Gastroesophageal sphincter (tissue), 4 donors: ENCODE data around the gene SCAANT1. TPM values are rescaled to one million over a fixed set of nuclear protein-coding genes. Genes with fewer than 3 reads are reported as not detected.
A peak's percentile ranks its signal among the peaks of the same experiment; 100 is the strongest.

ENCODE experiments used
- ATAC-seq: fragments of 150-250 bp; one replicate; pipeline ENCODE4 v1.9.1; 2016; ENCODE audit warnings: mild to moderate bottlenecking, moderate library complexity
- H3K27ac ChIP-seq, 4 donors: fragments of 200-600 bp; sonication (generic) in 3 of 4; 1 replicate in 3 of 4; 2 replicates in 1 of 4; pipeline ENCODE4 v1.5.1; 2016 to 2019
- H3K27me3 ChIP-seq: fragments of 200-600 bp; sonication (generic); one replicate; pipeline ENCODE4 v1.5.1; 2019
- H3K36me3 ChIP-seq, 2 donors: fragments of 200-600 bp; sonication (generic); one replicate each; pipeline ENCODE4 v1.5.1; 2019; ENCODE audit warnings: control low read depth in 1 of 2
- H3K4me1 ChIP-seq, 3 donors: fragments of 200-600 bp; sonication (generic); 1 replicate in 2 of 3; 2 replicates in 1 of 3; pipeline ENCODE4 v1.5.1; 2016 to 2019; ENCODE audit warnings: control low read depth in 2 of 3
- H3K4me3 ChIP-seq, 2 donors: fragments of 200-600 bp; sonication (generic); one replicate each; pipeline ENCODE4 v1.5.1; 2019; ENCODE audit warnings: mild to moderate bottlenecking in 1 of 2, moderate library complexity in 1 of 2
- H3K9me3 ChIP-seq, 3 donors: fragments of 200-600 bp; sonication (generic); one replicate each; pipeline ENCODE4 v1.5.1; 2017 to 2019; ENCODE audit warnings: control low read depth in 2 of 3
- CTCF ChIP-seq, 4 experiments: fragments of 200-600 bp in 2 of 4; fragments of 450-650 bp in 2 of 4; sonication (generic) in 1 of 4; IDR thresholded peaks; one replicate each; pipeline ENCODE4 v1.5.1; 2017 to 2019; ENCODE audit warnings: antibody characterized with exemption in 4 of 4, mild to moderate bottlenecking in 2 of 4, moderate library complexity in 2 of 4
- EP300 ChIP-seq: sonication (generic); formaldehyde crosslinking; IDR thresholded peaks from one replicate; pipeline ENCODE4 v1.6.1; 2017; ENCODE audit warnings: antibody characterized with exemption, mild to moderate bottlenecking
- POLR2A ChIP-seq, 2 donors: fragments of 450-650 bp; IDR thresholded peaks; one replicate each; pipeline ENCODE4 v1.6.1; 2017; ENCODE audit warnings: antibody characterized with exemption in 2 of 2, mild to moderate bottlenecking in 2 of 2, moderate library complexity in 1 of 2
- POLR2AphosphoS5 ChIP-seq: sonication (generic); formaldehyde crosslinking; IDR thresholded peaks from one replicate; pipeline ENCODE4 v1.6.1; 2017; ENCODE audit warnings: antibody characterized with exemption
- WGBS, 2 donors: methylation state at CpG; one replicate each; pipeline ENCODE4 v1.1.5; 2018; ENCODE audit warnings: low coverage in 1 of 2; 5-methylcytosine and 5-hydroxymethylcytosine counted together
- total RNA-seq, 4 donors: library from RNA; depleted of rRNA; stranded (reverse); fragments of >200 nt; gene quantifications; one replicate each; pipeline ENCODE4 v1.1.0, GENCODE V29; 2016

SCAANT1 gene
- total RNA-seq, 4 donors from 2014 or later = not detected

GRCh38 chr3:63942528-63942927, 30.3 kb upstream of the SCAANT1 start:
- Histone ChIP-seq H3K27ac (no peak overlapping the region), H3K4me3 (no peak overlapping the region), H3K27me3 (no peaks in the 10 kb centered on the region), H3K9me3 (no peaks in the 10 kb centered on the region), H3K4me1 (peaks cover 0 to 29% (median 0%) of the 10 kb centered on the region in 3 donors), H3K36me3 (peaks cover 0 to 6% of the 10 kb centered on the region in 2 donors)
- no peak for ATAC-seq
- no peak for TF ChIP-seq CTCF (IDR thresholded peaks at IDR 0.05)
- TF ChIP-seq EP300 = no peak
- no peak for TF ChIP-seq POLR2A (IDR thresholded peaks at IDR 0.05)
- TF ChIP-seq POLR2AphosphoS5 = no peak

GRCh38 chr3:63940389-63940757, 28.2 kb upstream of the SCAANT1 start:
- Histone ChIP-seq H3K9me3 (no peaks in the 10 kb centered on the region), H3K27me3 (no peaks in the 10 kb centered on the region), H3K36me3 (peaks cover 0 to 6% of the 10 kb centered on the region in 2 donors), H3K4me1 (peaks cover 0 to 28% (median 0%) of the 10 kb centered on the region in 3 donors), H3K4me3 (no peak overlapping the region), H3K27ac (no peak overlapping the region)
- 45 to 84% methylated on average over 4 of the region's 4 CpGs for WGBS, 2 donors
- TF ChIP-seq POLR2A (IDR thresholded peaks at IDR 0.05) = no peak
- no peak for TF ChIP-seq CTCF (IDR thresholded peaks at IDR 0.05)
- no peak for TF ChIP-seq POLR2AphosphoS5
- no peak for TF ChIP-seq EP300
- no peak for ATAC-seq

DNA sequence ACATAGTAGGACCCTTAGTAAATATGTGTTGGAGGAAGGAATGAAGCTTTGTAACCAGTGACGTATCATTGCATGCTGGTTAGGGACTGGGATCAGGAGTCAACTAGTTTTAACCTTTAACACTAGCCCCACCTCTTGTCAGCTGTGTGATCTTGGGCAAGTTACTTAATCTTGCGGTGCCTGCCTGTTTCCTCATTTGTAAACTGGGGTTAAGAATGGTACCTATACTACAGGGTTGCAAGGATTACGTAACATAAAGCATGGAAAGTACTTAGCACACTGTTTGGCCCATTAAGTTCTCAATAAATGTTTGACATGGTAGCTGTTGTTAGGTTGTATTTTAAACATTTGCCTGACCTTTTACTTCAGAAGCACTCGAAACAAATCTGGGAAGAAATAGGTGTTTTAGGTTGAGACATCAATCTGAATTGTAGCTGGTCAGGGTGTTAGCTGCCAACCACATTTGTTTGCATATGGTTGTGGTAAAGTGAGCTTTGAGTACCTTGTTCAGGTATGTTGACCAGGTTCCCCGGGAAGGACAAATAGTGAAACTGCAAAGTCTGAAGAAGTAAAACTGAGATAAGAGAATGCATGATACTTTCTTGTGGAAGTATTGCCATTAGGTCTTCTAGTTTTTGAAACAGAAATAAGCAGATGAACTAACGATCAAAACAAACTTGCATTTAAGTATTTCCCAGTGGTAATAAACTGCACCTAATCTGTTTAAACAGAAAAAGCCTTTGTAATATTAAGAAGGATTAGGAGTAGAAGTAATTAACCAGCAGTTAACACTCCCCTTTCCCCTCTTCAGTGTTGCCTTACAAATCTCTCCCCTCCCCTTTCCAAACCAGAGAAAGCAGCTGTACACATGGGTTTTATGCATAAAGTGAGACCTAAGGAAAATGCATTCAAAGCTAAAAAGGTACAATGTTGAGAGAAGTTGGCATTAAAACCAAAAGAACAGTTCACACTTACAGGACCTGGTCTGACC, 25.8 kb upstream of the SCAANT1 start:
- no peak for TF ChIP-seq POLR2A (IDR thresholded peaks at IDR 0.05)

DNA sequence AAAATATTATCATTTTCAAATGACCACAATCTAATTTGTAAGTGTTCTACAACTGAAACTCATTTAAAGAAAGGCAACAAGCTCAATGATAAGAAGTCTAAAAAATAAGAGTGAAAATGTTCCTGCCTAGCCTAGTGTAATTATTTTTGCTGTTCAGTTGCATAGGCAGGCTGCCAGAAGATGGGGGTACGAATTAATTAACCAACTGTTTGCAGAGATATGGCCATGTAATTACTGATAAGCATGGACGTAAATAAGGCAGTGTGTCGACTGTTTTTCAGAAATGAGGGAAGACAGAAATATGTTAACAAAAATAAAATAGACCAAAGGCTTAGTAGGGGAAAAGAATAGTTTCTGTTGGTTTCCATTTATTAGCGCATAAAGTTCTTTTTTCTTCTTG, 24.7 kb upstream of the SCAANT1 start:
- Histone ChIP-seq H3K27ac (no peak overlapping the region), H3K9me3 (no peaks in the 10 kb centered on the region), H3K4me3 (no peak overlapping the region), H3K27me3 (no peaks in the 10 kb centered on the region), H3K4me1 (peaks cover 4 to 53% (median 7%) of the 10 kb centered on the region in 3 donors), H3K36me3 (no peaks in the 10 kb centered on the region)
- WGBS, 2 donors = 62 to 88% methylated on average over 3 to 4 of the region's 4 CpGs
- ATAC-seq = no peak
- no peak for TF ChIP-seq POLR2AphosphoS5
- TF ChIP-seq CTCF (IDR thresholded peaks at IDR 0.05) = no peak
- no peak for TF ChIP-seq POLR2A (IDR thresholded peaks at IDR 0.05)
- TF ChIP-seq EP300 = no peak

More for the DNA sequence above, 25.8 kb upstream of the SCAANT1 start:
- peaks cover 4 to 43% (median 4%) of the 10 kb centered on the region in 3 donors for H3K4me1 ChIP-seq
- ATAC-seq = no peak
- H3K36me3 ChIP-seq = no peaks in the 10 kb centered on the region
- H3K27ac ChIP-seq = no peak overlapping the region
- no peak overlapping the region for H3K4me3 ChIP-seq
- no peaks in the 10 kb centered on the region for H3K27me3 ChIP-seq
- 74 to 75% methylated on average over 6 of the region's 6 CpGs for WGBS, 2 donors
- no peaks in the 10 kb centered on the region for H3K9me3 ChIP-seq

DNA sequence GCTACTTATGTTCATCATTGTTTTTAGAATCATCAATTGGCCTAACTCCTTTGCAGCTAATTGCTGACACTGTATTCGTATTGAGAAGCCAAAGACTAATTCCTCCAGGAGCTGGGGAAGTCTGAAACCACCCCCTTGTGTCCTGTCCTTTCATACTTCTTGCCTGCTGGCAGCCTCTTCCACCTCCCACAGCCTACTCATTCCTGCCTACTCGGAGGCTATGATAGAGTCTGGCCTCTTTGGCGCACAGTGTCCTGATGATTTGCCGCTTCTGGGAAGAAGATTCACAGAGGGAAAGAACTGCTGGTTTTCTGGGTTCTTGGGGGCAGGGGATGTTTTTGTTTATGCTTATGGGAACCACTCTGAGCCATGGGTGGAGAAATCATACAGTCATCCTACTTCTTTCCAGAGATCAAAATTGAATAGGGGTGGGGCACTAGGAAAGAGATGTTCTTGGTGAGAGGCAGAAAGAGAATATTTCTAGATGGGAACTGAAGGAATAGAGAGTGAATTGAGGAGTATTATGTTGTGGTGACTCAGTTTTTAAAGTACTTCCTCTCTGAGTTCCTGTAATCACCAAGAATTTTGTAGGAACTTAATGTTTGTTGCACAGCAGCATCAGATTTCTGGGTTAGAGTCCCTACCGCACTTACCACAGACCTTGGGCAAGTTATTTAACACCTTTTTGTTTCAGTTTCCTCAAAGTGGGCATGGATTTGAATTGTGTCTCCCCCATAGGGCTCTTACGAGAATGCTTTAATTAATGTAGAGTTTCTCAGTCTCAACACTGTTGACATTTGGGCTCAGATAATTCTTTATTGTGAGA, 22.1 kb upstream of the SCAANT1 start:
- TF ChIP-seq CTCF (IDR thresholded peaks at IDR 0.05) (no peak), POLR2AphosphoS5 (no peak), POLR2A (IDR thresholded peaks at IDR 0.05) (no peak), EP300 (no peak)
- Histone ChIP-seq H3K4me1 (peaks cover 4 to 68% (median 7%) of the 10 kb centered on the region in 3 donors), H3K27me3 (no peaks in the 10 kb centered on the region), H3K9me3 (no peaks in the 10 kb centered on the region), H3K27ac (peak overlapping the region in 1 of 4 donors; percentile 25), H3K4me3 (no peak overlapping the region), H3K36me3 (no peaks in the 10 kb centered on the region)
- ATAC-seq = no peak
- WGBS, 2 donors = 75 to 90% methylated on average over 3 of the region's 6 CpGs
